Measurements from ENCODE around the gene APC2.
A peak's percentile ranks its signal among the peaks of the same experiment; 100 is the strongest.

The APC2 gene, protein sequence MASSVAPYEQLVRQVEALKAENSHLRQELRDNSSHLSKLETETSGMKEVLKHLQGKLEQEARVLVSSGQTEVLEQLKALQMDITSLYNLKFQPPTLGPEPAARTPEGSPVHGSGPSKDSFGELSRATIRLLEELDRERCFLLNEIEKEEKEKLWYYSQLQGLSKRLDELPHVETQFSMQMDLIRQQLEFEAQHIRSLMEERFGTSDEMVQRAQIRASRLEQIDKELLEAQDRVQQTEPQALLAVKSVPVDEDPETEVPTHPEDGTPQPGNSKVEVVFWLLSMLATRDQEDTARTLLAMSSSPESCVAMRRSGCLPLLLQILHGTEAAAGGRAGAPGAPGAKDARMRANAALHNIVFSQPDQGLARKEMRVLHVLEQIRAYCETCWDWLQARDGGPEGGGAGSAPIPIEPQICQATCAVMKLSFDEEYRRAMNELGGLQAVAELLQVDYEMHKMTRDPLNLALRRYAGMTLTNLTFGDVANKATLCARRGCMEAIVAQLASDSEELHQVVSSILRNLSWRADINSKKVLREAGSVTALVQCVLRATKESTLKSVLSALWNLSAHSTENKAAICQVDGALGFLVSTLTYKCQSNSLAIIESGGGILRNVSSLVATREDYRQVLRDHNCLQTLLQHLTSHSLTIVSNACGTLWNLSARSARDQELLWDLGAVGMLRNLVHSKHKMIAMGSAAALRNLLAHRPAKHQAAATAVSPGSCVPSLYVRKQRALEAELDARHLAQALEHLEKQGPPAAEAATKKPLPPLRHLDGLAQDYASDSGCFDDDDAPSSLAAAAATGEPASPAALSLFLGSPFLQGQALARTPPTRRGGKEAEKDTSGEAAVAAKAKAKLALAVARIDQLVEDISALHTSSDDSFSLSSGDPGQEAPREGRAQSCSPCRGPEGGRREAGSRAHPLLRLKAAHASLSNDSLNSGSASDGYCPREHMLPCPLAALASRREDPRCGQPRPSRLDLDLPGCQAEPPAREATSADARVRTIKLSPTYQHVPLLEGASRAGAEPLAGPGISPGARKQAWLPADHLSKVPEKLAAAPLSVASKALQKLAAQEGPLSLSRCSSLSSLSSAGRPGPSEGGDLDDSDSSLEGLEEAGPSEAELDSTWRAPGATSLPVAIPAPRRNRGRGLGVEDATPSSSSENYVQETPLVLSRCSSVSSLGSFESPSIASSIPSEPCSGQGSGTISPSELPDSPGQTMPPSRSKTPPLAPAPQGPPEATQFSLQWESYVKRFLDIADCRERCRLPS (N-terminal part only)

DNA sequence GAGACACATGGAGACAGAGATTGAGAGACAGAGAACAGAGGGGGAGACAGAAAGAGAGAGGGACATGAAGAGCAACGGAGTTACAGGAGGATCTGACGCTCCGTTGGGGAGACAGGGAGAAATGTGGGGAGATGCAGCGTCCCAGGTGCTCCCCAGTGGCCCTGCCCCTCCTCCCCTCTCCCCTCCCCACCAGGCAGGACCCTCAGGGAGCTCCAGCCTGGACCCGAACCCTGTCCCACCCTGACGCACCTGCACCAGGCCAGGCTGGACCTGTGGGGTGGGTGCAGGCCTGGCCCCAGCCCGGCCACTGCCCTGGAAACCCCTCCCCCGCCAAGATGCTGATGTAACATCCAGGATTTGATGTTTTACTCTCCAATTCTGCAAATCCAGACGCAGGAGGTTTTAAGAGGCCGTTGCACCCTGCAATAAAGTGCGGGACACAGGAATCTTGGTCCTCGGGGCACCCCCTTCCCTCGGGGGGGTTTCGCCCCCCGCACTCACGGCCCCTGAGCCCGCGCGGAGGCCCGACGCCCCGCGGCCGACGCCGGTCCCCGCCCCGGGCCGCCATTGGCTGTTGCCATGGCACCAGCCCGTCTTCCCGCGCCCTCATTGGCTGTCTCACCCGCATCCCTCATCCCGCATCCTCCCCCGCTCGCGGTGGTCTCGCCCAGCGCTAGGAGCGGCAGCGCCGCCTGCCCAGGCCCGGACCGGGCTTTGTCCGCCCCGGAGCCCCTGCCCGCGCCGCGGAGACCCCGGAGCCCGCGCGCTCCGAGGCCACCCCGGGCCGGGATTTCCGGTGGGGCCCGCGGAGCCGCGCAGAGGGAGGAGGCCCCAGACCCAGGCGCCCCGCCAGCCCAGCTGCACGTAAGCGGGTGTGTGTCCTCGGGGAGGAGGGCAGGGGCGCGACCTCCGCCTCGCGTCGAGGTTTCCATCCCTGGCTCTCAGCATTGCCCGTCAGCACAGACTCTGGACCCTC is at the start of gene APC2:
TSS of gene APC2 (plus strand) at position 655 of the 976 bp plus-strand sequence. CDS start 2,881 bp downstream, outside the sequence.
- peak; percentile 57 to 72 for DNase-seq

DNA sequence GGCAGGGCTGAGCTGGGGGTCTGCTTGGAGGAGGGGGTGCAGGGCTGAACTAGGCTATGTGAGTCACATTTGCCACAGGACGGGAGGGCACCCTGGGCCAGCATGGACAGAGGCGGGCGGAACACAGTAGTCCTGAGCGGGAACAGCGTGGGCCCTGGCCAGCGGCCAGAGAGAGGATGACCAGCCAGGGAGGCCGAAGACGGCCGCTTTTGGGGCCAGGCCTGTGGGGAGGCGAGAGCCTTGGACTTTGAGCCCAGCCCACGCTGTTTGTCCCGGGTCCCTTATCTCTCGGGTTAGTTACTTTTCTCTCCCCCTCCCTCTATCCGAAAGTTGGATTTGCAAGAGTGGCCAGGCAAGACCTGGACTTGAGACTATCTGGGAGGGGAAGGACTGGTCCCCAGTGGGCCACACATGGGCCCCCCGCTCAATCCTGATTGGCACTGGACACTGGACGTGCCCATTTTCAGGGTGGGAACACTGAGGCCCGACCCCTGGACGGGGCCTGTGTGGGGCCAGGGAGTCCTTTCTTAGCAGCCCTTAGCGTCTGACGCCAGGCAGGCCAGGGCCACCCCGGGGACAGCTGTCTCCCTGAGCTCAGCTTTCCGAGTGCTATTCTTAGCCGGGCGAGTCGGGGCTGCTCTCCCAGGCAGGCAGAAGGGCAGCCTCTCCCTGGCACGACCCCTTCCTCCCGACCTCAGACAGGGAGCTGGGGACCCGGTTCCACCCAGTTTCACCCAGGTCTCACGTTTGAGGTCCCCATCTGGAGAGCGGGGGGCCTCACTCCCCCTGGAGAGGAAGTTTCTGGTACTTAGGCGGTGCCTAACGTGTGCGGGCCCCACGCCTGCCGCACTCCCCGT is 49.4 kb upstream of the APC2 start:
- peak in 1 of 2 donors; percentile 29 for DNase-seq

DNA sequence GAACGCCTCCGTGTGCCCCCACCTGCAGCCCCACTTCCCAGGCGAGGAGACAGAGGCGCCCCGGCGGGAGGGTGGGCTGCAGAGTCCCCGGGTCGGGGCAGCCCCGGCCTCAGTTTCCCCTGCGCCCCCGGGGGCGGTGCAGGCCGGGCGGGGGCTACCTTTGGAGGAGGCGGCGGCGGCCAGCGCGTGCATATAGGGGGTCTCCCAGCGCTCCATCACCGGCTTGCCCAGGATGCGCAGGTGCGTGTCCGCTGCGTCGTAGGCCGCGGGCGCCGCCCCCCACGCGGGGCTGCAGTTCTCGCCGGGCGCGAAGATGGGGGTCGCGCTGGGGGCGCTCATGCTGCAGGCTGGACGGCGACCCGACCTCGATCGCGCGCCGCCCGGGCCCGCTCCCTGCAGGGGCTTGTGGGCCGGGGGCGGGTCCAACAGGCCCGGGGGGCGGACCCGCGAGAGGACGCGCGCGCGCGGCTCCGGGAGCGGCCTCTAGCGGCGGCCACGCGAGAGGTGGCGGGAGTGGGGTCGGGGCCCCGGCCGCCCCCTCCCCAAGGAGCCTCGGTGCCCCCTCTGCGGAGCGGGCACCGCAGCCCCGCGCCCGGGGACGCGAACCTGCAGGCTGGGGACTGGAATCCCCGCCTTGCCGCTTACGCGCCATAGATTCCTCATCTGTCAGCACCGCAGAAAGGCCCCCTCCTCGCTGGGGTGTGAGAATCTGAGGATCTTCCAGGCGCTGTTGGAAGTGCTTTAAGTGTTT is 48.6 kb upstream of the APC2 start, which contains the start of gene GAMT:
TSS of gene GAMT (minus strand) at position 405 of the 751 bp plus-strand sequence. CDS start at position 339, 66 bp downstream.
- DNase-seq: peak in 1 of 2 donors; percentile 54

DNA sequence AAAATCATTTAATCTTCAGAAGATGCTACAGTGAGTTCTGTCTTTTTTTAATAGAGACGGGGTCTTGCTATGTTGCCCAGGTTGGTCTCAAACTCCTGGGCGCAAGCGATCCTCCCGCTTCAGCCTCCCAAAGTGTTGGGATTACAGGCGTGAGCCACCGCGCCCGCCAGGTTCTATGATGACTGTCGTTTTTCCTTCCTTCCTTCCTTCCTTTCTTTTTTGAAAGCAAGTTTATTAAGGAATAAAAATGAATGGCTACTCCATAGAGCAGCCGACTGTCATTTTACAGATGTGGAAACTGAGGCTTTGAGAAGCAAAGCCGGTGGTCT is 48.1 kb upstream of the APC2 start:
- DNase-seq: no peak

DNA sequence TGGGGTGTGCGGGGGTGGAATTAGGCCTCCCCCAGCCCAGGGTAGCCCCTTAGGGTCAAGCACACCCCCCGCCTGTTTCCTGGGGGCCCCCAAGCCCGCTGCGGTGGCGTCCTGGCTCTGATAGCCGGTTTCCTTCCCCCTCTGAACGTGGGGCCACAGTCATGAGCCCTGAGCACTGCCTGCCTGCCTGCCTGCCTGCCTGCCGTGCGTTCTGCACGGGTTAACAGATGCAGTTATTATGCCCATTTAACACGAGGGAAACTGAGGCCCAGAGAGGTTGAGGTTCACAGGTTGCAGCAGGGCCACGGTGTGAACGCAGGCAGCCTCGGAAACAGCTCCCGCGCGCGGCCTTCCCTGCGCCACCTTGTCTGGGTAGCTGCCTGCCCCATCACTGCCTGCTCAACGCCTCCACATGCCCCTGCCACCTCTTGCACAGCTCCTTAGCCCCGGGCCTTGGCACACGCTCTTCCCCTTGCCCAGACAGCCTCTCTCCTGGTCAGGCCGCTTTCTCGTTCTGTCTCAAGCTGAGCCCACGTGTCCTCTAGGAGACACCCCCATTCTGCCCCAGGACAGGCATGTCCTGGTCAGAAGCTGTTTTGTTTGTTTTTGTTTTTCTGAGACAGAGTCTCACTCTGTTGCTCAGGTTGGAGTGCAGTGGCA is 47.4 kb upstream of the APC2 start:
- no peak for DNase-seq

DNA sequence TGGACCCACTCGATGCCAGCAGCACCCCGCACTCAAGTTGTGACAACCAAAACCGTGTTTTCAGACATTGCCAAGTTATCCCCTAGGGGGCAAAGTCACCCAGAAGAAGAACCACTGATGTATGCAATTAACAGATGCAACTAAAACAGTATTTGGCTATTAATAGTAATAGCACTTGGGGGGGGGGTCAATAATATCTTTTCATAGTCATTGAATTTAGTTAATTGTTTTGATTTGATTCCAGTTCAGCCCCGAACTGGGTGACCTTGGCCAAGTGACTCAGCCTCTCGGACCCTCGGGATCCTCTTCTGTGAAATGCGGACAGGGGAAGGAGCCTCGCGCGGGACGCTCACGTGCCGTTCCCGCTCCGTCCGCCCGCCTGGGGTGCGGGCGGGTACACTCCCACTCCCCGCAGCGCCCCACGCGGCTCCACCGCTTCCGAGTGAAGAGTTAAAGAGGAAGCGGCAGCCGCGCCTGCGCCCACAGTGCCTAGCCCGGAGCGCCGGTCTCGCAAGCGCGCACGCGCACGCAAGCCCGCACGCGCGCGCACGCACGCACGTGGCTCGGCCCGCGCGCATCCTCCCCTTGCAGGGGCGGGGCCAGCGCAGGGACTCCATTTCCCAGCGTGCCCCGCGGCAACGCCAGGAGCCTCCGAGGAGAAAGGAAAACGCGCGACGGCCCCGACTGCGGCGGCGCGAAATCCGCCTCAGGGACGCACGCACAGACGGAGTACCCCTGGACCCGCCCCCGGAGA is 43.0 kb upstream of the APC2 start:
- peak; percentile 93 to 97 for DNase-seq

DNA sequence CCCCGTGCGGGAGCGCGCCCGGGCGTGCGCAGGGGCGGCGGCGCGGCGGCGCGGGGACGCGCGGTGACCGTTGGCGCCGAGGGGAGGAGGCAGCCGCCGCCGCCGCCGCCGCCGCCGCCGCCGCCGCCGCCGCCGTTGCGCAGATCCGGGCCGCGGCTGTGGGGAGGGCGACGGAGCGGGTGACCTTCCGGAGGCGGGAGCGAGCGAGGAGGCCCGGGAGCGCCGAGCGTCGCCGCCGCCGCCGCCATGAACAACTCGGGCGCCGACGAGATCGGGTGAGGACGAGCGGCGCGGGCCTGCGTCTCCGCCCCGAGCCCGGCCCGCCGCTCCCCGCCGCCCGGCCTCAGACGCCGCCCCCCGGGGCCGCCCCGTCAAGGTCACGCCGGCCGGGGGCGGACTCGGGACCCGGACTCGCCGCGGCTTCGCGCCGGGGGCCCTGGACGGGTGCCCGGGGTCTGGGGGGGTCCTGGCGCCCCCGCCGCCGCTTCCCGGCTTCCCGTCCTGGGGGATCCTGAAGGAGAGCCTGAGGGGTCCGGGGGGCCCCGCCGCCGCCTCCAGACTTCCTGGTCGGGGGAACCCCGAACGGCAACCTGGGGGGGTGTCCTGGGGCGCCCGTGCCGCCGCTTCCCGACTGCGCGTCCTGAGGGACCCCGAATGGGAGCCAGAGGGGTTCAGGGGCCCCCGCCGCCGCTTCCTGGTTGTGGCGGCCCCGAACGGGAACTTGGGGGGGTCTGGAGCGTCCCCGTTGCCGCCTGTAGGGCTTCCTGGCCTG is 42.2 kb upstream of the APC2 start, which contains the start of gene DAZAP1:
TSS of gene DAZAP1 (plus strand) at position 59 of the 772 bp plus-strand sequence. CDS start at position 247, 188 bp downstream.
- no peak for DNase-seq

DNA sequence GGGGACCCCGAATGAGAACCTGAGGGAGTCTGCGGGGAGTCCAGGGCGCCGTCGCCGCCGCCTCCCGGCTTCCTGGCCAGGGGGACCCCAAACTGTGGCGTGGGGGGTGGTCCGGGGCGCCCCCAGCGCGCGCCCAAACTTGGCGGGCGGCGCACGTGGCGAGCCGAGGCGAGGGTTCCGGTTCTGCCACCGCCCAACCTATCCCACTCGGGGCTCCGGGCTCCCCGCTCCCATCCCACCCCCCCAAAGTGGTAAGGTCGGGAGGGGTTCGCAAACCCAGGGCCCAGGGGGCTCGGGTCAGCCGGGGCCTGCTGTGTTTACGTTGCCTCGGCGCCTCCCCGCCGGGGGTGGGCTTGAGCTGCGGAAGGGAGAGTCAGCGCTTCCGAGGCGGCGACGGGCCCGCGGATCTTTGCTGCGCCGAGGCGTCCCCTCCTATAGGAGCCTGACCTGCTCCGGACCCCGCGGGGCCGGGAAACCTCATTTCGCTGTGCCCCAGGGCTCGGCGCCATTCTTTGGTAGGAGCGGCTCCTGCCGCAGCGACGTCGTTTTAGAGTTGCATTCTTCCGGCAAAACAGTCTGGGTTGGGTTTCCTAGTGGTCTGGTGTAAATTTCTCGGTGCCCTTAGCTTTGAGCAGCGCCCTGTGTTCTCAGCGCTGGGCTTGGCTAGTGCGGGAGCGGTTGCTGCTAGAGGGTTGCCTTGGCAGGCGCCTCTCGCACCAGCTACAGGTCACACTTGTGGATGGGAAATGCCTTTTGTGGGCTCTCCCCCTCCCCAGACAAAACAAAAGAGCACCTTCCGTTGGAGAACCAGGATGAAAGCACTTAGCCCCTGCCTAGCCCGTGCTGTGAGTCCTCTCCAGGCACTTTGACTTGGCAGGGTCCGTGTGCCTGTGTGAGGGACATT is 41.4 kb upstream of the APC2 start:
- no peak for DNase-seq

DNA sequence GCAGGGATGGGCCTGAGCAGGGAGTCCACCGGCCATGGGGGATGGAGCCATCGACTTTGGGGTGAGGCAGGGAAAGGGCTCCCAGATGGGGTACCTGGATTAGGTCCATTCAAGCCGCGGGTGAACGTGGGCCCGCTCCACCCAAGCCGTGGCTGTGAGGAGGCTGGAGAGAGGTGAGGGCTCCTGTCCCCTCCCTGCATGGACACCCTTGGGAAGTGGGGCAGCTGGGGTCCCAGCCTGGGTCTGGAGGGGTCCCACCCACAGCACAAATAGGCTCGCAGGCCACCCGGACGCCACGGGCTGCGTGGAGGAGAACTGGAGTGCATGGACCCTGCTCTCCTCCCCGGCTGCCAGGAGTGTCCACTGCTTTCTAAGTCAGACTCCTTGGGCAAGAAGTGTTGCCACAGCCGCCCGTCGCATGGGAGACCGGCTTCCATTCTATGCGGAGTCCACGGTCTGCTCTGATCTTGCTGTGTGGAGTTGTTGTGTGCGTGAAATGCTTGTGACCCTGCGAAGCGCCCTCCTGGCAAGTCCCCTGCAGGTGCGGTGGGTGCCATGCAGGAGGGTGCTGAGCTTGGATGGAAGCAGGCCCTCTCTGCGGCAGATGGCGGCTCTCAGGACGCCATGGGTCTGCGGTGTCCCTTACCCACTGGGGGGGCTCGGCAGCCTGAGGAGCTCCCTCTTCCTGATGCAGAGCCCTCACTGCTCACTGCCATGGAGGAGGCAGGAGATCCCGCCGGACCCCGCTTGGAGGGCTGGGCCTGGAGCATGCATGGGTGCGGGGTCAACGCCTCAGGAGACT is 40.5 kb upstream of the APC2 start:
- DNase-seq: no peak

DNA sequence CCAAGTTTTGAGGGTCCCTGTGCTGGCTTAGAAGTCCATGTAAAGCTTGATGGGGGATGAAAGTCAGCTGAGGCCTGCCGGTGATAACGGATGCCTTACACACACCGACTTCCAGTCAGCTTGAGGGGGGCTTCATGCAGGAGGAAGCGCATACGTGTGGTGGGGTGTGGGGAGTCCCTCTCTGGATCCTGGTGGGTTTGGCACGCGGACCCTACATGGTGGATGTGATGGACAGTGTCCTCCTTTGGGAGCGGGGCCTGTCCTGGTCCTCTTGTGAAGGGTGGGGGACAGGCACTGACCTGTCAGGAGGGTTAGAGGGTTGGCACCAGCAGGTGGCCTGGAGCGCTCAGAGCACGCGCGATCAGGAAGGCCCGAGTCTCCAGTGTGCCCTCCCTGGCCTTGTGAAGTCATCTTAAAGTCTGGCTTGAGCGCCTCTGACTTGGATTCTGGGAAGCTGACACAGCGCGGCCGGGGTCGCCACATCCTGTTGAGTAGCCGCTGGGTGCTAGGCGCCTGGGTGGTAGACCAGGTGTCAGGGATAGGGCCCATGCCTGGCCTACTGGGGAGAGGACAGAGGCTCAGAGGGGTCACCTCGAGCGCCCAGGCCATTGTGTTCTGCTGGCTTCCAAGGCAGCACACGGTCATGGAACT is 39.7 kb upstream of the APC2 start:
- DNase-seq: no peak

DNA sequence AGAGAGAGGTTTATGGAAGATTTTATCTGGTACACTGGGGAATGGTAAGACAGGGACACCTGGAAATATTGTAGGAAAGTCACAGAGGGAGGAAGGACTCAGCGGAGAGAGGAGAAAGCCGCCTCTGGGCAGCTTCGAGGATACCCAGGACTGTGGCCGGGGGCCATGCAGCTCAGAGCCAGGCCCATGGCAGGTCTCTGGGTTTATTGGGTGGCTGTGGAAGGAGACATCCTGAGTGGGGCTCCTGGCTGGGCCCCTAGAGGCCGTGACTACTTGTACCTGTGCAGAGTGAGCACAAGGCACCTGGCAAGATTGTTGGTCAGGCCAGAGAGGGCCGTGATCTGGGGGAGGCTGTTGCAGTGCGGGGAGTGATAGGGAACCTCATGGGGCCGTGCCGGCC is 39.1 kb upstream of the APC2 start:
- DNase-seq: no peak

DNA sequence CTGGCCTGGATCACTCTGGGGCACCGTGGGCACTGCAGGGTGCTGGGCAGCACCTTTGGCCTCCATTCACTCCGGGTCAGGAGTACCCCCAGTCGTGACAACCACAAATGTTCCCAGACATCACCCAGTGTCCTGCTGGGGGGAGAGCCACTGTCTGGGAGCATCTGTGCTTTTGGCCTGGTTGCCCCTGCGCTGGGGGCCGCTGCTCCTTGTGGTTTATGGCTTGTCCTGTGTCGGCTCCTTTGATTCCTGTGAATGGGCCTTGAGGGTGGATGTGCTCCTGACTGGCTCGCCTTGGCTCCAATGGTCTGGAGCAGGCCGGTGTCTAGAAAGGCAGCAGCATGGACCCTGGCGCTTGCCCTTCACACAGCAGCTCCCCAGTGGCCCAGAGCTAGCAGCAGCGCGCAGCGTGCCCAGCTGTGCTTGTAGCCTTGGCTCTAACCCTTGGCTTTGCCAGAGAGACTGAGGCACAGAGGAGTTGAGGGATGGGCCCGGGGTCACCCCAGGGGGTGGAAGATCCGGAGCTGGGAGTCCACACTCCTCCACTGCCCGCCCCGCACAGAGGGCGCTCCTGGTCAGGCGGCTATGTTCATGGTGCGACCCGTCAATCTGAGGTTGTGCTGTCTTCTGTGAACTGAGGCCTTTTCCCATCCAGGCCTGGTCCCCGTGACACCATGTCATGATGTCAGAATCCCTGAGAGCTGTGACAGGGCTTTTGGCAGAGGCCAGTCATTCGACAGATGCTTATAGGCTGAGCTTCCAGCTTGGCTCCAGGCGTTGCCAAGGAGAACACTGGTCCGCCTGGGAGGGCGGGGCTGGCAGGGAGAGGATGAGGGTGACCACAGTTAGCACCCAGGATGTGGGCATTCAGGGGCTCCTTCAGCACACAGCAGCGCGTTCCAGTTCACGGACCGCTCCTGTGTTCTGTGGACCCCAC is 38.4 kb upstream of the APC2 start:
- peak; percentile 92 to 94 for DNase-seq

DNA sequence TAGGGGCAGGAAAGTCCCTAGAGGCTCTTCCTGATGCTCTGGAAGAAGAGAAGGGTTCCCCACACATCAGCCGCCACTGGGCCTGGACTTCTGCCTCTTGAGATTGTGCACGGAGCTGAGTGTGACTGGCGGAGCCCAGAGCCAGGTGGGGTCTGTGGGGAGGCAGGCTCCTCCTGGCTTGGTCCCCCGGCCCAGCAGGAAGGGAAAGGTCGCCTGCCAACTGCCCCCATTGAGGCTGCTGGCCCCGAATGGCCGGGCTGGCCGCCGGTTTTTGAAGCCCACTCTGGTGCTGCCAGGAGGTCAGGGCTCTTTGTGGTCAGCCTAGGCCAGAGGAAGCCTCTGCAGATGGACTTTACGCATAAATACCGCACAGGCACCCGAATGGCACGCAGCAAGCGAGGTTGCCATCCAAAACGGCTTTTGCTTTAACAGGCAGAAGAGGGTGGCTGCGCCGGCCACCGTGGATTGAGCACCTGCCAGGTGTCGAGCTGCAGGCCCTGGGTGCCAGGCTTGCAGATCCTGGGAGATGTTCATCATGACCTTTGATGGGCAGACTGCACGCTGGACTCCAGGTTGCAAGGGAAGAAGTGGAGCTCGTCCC is 37.5 kb upstream of the APC2 start:
- no peak for DNase-seq
